Measurements from ENCODE around the gene PDE2A. TPM values are rescaled to one million over a fixed set of nuclear protein-coding genes. Genes with fewer than 3 reads are reported as not detected.

PDE2A gene
- total RNA-seq, 2 experiments from 2014 or later: 0.83 TPM; not detected in 1

DNA sequence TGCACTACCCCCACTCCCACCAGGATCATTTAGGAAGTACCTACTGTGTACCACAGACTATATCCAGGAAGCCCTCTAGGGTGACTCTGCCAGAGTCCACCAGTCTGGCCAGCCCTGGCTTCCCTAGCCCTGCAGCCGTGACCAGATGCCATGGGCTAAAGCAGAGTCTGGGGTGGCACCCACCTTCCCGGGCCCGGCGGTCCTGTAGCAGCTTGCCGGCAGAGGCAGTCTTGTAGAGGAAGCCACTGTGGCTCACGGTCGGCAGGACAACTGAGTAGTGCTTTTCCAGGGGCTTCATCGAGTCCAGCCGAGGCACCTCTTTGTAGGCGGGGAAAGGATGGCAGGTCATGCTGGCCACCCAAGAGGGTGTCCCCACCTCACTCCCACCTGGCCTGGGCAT lies 27.2 kb upstream of the PDE2A start:
- H3K27me3 Mint-ChIP-seq: no peaks in the 10 kb centered on the region
- POLR2A ChIA-PET: no interaction called here
- no peak for DNase-seq
- no peak overlapping the region for H3K27ac Mint-ChIP-seq
- peaks cover 20% of the 10 kb centered on the region for H3K36me3 Mint-ChIP-seq
- ATAC-seq (ENCODE audit: low read depth): no peak
- no peaks in the 10 kb centered on the region for H3K9me3 Mint-ChIP-seq
- H3K4me1 Mint-ChIP-seq: peaks cover 1% of the 10 kb centered on the region
- H3K4me3 Mint-ChIP-seq: no peak overlapping the region

DNA sequence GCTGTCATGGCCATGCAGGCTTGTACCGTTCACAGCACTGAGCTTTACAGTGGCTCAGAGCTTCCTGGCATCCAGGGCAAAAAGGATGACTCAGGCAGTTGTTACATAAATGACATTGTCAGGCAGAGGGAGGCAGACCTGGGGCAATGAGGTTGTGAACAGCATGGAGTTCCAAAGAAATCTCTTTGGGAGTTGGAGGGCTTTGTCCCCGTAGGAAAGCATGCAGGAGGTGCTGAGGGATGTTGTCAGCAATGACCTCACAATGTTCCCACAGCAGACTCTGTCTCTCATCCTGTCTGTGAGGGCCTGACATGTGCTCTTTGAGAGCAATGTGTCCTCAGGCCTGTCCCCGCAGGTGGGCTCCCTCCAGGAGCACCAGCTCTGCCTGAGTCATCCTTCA lies 25.9 kb upstream of the PDE2A start:
- Mint-ChIP-seq H3K4me3 (no peak overlapping the region), H3K27me3 (no peaks in the 10 kb centered on the region), H3K4me1 (no peaks in the 10 kb centered on the region), H3K27ac (no peak overlapping the region), H3K36me3 (peaks cover 18% of the 10 kb centered on the region), H3K9me3 (no peaks in the 10 kb centered on the region)
- DNase-seq (no peak), ATAC-seq (ENCODE audit: low read depth) (no peak)
- POLR2A ChIA-PET: no interaction called here

DNA sequence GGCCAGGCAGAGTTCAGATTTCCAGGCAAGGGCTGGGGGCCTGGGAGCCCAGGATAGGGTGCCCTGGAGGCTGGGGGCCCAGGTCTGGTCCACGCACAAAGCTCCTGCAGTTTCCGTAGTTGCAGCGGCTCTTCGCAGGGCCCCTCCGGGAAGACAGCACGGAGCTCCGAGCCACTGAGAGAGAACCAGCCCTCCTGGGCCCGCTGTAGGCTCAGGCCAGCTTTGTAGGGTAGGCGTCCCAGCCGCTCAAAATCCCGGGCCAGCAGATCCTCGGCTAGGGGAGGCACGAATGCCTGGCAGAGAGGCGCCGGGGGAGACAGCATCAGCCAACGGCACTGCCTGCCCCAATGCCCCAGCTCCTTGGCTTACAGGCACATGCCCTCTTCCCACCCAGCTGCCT lies 23.6 kb upstream of the PDE2A start:
- Mint-ChIP-seq H3K27ac (no peak overlapping the region), H3K9me3 (no peaks in the 10 kb centered on the region), H3K27me3 (no peaks in the 10 kb centered on the region), H3K4me3 (no peak overlapping the region), H3K4me1 (peaks cover 2% of the 10 kb centered on the region), H3K36me3 (peaks cover 30% of the 10 kb centered on the region)
- ATAC-seq (ENCODE audit: low read depth) (no peak), DNase-seq (no peak)
- POLR2A ChIA-PET: no interaction called here

DNA sequence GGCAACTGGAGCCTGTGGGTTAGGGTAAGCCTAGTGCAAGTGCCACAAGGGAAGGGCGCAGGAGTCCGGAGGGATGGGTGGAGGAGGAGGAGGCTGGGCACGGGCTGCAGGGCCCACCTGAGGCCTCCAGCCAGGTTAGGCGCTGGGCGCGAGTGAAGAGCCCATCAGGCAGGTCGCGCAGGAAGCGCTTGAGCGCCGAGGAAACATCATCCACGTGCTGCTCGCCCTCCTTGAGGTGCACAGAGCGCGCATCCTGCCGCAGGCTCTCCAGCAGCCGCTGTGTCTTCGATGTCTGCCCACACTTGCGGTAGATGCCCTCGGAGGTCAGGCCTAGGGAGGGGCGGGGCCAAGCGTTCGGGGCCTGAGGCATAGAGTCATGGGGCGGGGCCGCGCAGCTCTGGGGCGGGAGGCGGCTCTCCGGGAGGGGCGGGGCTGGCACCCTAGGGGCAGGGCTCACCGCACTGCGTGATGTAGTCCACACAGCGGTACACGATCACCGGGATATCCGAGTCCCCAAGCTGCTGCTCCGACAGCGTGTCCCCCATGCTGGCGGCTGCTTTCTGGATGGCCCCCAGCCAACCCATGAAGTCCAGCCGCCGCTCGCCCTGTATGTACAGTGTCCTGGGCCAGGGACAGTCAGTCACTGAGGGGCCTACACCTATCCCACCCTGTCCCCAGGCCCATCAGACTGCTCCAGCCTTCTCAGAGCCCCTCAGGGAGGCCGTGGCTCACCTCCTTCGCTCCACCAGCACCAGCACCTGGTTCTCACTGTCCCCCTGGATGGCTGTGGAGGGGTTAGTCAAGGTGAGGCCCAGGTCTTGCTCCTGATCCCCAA lies 22.9 kb upstream of the PDE2A start:
- no peak overlapping the region for H3K4me3 Mint-ChIP-seq
- no peaks in the 10 kb centered on the region for H3K9me3 Mint-ChIP-seq
- no peaks in the 10 kb centered on the region for H3K27me3 Mint-ChIP-seq
- POLR2A ChIA-PET: no interaction called here
- H3K36me3 Mint-ChIP-seq: peaks cover 32% of the 10 kb centered on the region
- peaks cover 2% of the 10 kb centered on the region for H3K4me1 Mint-ChIP-seq
- H3K27ac Mint-ChIP-seq: no peak overlapping the region
- ATAC-seq (ENCODE audit: low read depth) (no peak), DNase-seq (no peak)

DNA sequence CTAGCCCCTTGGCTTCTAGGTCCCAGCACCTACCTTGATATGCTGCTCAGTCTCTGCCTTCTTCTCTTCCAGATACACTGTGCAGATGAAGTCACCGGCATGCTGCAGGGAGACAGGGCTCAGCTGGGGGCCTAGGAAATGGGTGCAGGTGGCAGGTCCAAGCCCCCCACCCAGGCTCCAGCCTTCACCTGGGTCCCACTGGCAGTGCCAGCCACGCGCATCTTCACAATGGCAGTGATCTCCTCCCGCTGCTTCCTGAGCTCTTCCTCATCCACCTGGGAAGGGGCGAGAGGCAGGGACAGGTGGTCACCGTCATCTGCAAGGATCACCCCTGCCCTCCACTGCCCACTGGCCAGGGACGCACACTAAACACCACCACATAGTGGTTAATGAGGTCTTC lies 21.1 kb upstream of the PDE2A start:
- H3K36me3 Mint-ChIP-seq: peaks cover 29% of the 10 kb centered on the region

DNA sequence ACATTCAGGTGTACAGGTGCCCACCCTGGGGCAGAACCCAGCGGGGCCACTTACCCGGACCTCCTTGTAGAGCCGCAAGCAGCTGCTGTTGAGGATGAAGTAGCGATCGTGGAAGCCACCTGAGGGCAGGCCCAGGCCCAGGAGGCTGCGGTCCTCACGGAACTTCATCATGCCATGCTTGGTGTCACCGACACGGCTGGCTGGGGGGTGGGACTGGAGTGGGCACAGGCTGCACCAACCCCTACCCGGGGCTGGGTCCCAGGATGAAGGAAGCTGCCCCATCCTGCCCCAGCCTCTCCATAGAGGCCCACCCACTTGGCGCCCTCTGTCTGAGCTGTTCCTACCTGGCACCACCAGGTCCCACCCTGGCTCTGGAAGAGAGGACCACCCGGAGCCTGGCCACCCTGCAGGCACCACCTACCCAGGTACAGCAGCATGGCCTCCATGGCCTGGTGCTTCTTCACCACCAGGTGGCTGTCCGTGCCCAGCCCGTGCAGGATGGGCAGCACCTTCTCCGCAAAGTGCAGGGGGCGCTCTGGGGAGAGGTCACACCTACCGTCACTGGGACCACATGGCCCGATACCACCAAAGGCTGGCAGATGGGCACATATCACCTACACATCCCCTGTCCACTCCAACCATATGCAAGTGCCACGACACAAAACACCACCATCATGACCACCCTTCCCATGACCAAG lies 19.2 kb upstream of the PDE2A start:
- H3K27me3 Mint-ChIP-seq: no peaks in the 10 kb centered on the region
- H3K4me3 Mint-ChIP-seq: no peak overlapping the region
- no peak for ATAC-seq (ENCODE audit: low read depth)
- H3K9me3 Mint-ChIP-seq: no peaks in the 10 kb centered on the region
- peaks cover 19% of the 10 kb centered on the region for H3K36me3 Mint-ChIP-seq
- no peak for DNase-seq
- peaks cover 7% of the 10 kb centered on the region for H3K4me1 Mint-ChIP-seq
- no peak overlapping the region for H3K27ac Mint-ChIP-seq
- POLR2A ChIA-PET: no interaction called here

More for the DNA sequence above, 21.1 kb upstream of the PDE2A start:
- H3K4me1 Mint-ChIP-seq: peaks cover 2% of the 10 kb centered on the region
- H3K4me3 Mint-ChIP-seq: no peak overlapping the region
- ATAC-seq (ENCODE audit: low read depth): no peak
- POLR2A ChIA-PET: interaction anchor here (0.7 kb wide), 1 partner anchor 447 kb away, joined by 3 read pairs; the partner anchor contains the start of gene FCHSD2
- no peaks in the 10 kb centered on the region for H3K27me3 Mint-ChIP-seq
- no peak for DNase-seq
- no peaks in the 10 kb centered on the region for H3K9me3 Mint-ChIP-seq
- H3K27ac Mint-ChIP-seq: no peak overlapping the region

DNA sequence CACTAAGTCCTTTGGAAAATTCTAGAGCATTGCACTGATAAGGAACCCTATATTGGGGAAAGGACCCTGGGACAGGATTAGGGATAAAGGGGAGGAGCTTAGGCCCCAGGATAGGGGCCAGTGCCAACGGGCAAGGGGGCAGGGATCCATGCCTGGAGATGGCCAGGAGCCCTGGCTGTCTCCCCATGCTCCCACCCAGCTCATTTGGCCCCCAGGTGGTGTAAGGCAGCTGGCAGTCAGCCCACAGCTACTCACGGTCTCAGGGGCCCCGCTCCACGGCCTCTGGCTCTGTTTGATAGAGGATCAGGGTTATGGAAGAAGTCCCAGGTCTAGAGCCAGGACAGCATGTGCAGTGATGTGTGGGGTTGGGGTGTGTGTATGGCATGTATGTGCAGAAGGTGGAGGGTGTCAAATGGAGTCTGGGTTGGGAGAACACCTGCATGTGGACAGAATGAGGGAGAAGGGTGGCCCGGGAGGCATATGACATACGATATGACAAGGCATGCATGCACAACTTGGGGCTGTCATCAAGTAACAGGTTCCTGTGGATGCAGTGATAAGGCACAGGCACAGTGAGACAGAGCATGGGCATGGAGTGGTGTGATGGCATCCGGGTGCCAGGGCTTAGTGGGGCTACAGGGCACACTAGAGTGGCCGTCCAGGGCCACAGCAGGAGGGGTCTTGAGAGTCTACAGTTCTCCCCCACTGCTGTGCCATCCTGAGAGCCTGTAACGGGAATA lies 18.4 kb upstream of the PDE2A start:
- Mint-ChIP-seq H3K27me3 (no peaks in the 10 kb centered on the region), H3K27ac (no peak overlapping the region), H3K9me3 (no peaks in the 10 kb centered on the region), H3K36me3 (peaks cover 22% of the 10 kb centered on the region), H3K4me1 (peaks cover 14% of the 10 kb centered on the region), H3K4me3 (no peak overlapping the region)
- ATAC-seq (ENCODE audit: low read depth): no peak
- POLR2A ChIA-PET: no interaction called here
- no peak for DNase-seq

DNA sequence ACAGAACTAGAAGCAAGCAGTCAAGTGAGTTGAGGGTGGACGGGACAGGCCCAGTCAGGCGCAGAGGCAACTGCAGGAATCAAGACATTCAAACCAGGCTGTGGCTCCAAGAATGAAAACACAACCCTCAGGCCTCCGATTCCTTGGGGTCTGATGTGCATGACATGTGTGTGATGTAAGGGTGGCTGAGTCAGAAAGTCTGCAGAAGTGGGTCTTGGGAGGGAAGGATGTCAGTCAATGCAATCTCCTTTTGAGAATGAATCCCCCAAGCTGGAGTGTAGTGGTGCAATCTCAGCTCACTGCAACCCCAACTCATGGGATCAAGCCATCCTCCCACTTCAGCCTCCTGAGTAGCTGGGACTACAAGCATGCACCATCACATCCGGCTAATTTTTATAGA lies 15.9 kb upstream of the PDE2A start:
- H3K27ac Mint-ChIP-seq: no peak overlapping the region
- POLR2A ChIA-PET: no interaction called here
- H3K4me3 Mint-ChIP-seq: no peak overlapping the region
- H3K27me3 Mint-ChIP-seq: no peaks in the 10 kb centered on the region
- H3K9me3 Mint-ChIP-seq: no peaks in the 10 kb centered on the region
- no peak for DNase-seq
- peaks cover 37% of the 10 kb centered on the region for H3K4me1 Mint-ChIP-seq
- peaks cover 27% of the 10 kb centered on the region for H3K36me3 Mint-ChIP-seq
- no peak for ATAC-seq (ENCODE audit: low read depth)

DNA sequence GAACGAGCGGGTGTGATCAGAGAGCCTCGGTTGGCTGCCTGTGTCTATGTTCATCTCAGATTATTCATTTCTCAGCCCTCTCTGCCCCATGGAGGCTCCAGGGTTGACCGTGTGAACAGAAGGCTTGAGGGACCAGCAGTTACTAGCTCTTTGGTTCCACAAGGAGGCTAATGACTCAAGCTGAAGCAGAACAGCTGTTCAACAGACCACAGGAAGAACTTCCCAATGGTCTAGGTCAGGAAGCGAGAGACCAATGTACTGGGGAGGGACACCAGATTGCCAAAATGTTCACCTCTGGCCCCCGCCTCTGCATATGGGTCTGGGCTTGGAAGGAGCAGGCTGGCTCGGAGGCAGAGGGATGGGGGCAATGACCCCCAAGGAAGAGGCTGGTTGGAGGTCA lies 14.7 kb upstream of the PDE2A start:
- no peak overlapping the region for H3K27ac Mint-ChIP-seq
- no peaks in the 10 kb centered on the region for H3K27me3 Mint-ChIP-seq
- H3K4me1 Mint-ChIP-seq: peaks cover 39% of the 10 kb centered on the region
- no peak overlapping the region for H3K4me3 Mint-ChIP-seq
- POLR2A ChIA-PET: no interaction called here
- DNase-seq (no peak), ATAC-seq (ENCODE audit: low read depth) (no peak)
- no peaks in the 10 kb centered on the region for H3K9me3 Mint-ChIP-seq
- H3K36me3 Mint-ChIP-seq: peaks cover 18% of the 10 kb centered on the region

DNA sequence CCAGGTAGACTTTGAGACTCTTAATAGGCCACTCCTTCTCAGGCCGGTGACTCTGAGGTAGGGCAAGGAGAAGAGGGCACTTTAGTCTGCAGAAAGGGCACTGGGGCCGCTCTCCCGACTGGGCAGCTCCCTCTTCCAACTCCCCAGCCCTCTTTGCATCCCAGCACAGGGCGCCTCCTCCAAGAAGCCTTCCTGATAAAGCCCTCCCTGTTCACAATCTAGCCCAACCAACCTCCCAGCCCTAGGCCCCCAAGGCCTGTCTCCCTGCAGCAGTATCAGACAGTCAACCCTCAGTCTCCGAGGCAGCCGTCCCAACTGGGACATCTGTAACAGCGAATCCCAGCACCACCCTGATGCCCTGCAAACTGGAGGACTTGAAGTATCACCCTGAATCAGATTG lies 14.3 kb upstream of the PDE2A start:
- Mint-ChIP-seq H3K27ac (no peak overlapping the region), H3K27me3 (no peaks in the 10 kb centered on the region)
- POLR2A ChIA-PET: no interaction called here

DNA sequence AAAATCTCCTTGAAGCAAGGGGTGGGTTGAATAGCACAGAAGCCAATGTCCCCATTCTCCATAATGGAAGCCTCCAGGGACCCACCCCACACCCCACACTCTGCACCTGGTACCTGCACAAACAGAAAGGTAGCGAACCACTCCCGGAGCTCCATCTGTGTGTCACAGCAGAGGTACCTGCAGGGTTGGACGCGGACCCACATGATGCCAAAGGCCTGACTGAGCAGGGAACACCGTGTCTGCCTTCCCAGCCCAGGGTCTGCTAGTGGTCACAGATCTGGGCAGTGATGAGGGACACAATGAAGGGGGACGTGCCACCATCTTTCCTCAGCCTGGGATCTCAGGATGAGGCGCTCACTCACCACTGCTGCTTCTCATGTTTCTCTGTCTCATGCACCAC lies 13.1 kb upstream of the PDE2A start:
- DNase-seq: no peak
- H3K27me3 Mint-ChIP-seq: no peaks in the 10 kb centered on the region
- no peak overlapping the region for H3K4me3 Mint-ChIP-seq
- H3K36me3 Mint-ChIP-seq: peaks cover 16% of the 10 kb centered on the region
- POLR2A ChIA-PET: no interaction called here
- H3K27ac Mint-ChIP-seq: no peak overlapping the region
- H3K9me3 Mint-ChIP-seq: no peaks in the 10 kb centered on the region
- peaks cover 39% of the 10 kb centered on the region for H3K4me1 Mint-ChIP-seq
- no peak for ATAC-seq (ENCODE audit: low read depth)

More for the DNA sequence above, 14.3 kb upstream of the PDE2A start:
- Mint-ChIP-seq H3K9me3 (no peaks in the 10 kb centered on the region), H3K4me1 (peaks cover 39% of the 10 kb centered on the region), H3K36me3 (peaks cover 20% of the 10 kb centered on the region), H3K4me3 (no peak overlapping the region)
- no peak for DNase-seq
- ATAC-seq (ENCODE audit: low read depth): no peak

DNA sequence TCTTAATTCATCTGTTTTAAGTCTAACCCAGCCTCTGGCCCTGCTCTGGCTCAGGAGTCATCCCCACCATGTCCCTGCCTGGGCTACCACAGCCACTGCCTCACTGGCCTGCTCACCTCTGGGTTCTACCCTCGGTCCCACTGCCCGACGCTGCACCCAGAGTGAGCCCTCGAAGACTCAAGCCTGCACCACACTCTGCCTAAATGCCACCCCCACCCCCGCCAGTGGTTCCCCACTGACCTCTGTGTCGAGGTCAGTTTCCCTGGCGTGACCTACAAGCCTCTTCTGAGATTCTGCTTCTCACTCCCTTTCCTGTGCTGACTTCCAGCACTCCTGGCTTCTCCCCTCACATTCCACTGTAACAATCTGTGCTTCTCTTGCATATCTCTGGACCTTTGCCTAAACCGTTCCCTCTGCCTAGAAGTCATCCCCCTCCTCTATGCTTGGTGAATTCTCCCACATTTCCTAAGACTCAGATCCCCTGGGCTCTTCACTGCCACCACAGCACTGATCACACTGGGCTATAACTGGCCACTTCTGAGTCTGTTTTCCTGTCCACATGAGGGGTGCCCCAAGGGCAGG lies 12.5 kb upstream of the PDE2A start:
- DNase-seq: no peak
- Mint-ChIP-seq H3K4me3 (peak overlapping the region; percentile 64), H3K4me1 (peaks cover 42% of the 10 kb centered on the region), H3K27ac (peak overlapping the region; percentile 66), H3K9me3 (no peaks in the 10 kb centered on the region), H3K27me3 (no peaks in the 10 kb centered on the region), H3K36me3 (peaks cover 16% of the 10 kb centered on the region)
- no peak for ATAC-seq (ENCODE audit: low read depth)
- POLR2A ChIA-PET: no interaction called here
